ENCODE results near the gene RTP5. TPM values are rescaled to one million over a fixed set of nuclear protein-coding genes. Genes with fewer than 3 reads are reported as not detected.
A peak's percentile ranks its signal among the peaks of the same experiment; 100 is the strongest.

Gene RTP5
- total RNA-seq, 1 donor from 2014 or later, result not detected

GRCh38 chr2:241901500-241902351 is 32.2 kb downstream of the RTP5 start:
- no peak overlapping the region for H3K27ac Mint-ChIP-seq (ENCODE audit: unreplicated experiment)
- H3K36me3 ChIP-seq (ENCODE audit: insufficient read depth, low read length), result no peaks in the 10 kb centered on the region
- H2AFZ ChIP-seq (ENCODE audit: low read depth, low read length), result no peak overlapping the region
- H4K20me1 ChIP-seq (ENCODE audit: insufficient read depth, low read length), result no peaks in the 10 kb centered on the region
- no peak overlapping the region for H3K4me3 ChIP-seq (ENCODE audit: insufficient read depth, low read depth, low read length)
- TF ChIP-seq EZH2 (IDR thresholded peaks at IDR 0.05; ENCODE audit: insufficient read depth, low read length), result peak; percentile 79
- TF ChIP-seq CTCF (IDR thresholded peaks at IDR 0.05; ENCODE audit: insufficient read depth, low read depth, low read length), result no peak
- H3K79me2 ChIP-seq (ENCODE audit: insufficient read depth, low read length), result no peaks in the 10 kb centered on the region
- H3K4me2 ChIP-seq (ENCODE audit: low read length), result peak overlapping the region; percentile 68
- H3K9me3 Mint-ChIP-seq (ENCODE audit: unreplicated experiment), result no peaks in the 10 kb centered on the region
- H3K4me3 Mint-ChIP-seq (ENCODE audit: unreplicated experiment), result peak overlapping the region; percentile 68
- peaks cover 8% of the 10 kb centered on the region for H3K4me1 Mint-ChIP-seq (ENCODE audit: low read depth, unreplicated experiment)
- H3K4me1 ChIP-seq (ENCODE audit: insufficient read depth, low read length), result peaks cover 3% of the 10 kb centered on the region
- H3K27me3 Mint-ChIP-seq (ENCODE audit: low read depth, unreplicated experiment), result peaks cover 18% of the 10 kb centered on the region
- H3K27me3 ChIP-seq (ENCODE audit: insufficient read depth, low read length), result peaks cover 7% of the 10 kb centered on the region
- H3K27ac ChIP-seq (ENCODE audit: low read depth, low read length), result no peak overlapping the region
- FAIRE-seq (no peak), DNase-seq (ENCODE audit: low read depth) (no peak)
- H3K36me3 Mint-ChIP-seq (ENCODE audit: low read depth, unreplicated experiment), result peaks cover 3% of the 10 kb centered on the region
- H3K9ac ChIP-seq (ENCODE audit: low read length), result no peak overlapping the region
- no peaks in the 10 kb centered on the region for H3K9me3 ChIP-seq (ENCODE audit: insufficient read depth, low read depth, low read length)

DNA sequence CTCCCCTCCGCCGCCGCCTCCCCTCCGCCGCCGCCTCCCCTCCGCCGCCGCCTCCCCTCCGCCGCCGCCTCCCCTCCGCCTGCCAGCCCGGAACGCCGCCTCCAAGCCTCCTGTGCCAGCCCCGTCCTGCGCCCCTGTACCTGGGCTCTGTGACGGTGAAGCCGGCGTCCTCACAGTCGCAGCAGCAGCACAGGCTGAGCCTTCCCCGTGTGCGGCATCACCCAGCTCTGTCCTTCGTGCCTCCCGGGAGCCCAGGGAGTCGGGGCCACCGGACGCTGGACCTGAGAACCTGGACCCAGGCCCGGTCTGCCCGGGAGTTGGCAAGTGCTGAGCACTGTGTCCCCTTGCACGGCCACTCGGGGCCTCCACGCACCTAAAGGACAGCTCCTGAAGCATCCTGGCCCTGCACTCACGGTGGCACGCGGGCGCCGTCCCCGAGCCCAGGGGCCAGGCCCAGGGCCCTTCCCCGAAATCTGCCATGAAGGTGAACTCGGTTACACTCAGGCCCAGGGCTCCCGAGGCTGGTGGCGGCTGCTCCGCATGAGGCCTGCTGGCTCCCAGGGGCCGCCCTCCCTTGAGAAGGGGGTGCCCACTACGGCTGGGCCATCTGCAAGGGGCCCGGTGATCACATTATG is 32.9 kb downstream of the RTP5 start:
- H3K27me3 ChIP-seq (ENCODE audit: insufficient read depth, low read length), result peaks cover 7% of the 10 kb centered on the region
- DNase-seq (ENCODE audit: low read depth), result no peak
- no peaks in the 10 kb centered on the region for H3K36me3 ChIP-seq (ENCODE audit: insufficient read depth, low read length)
- H3K9me3 ChIP-seq (ENCODE audit: insufficient read depth, low read depth, low read length), result no peaks in the 10 kb centered on the region
- H3K27ac ChIP-seq (ENCODE audit: low read depth, low read length), result no peak overlapping the region
- no peak overlapping the region for H3K4me3 ChIP-seq (ENCODE audit: insufficient read depth, low read depth, low read length)
- Mint-ChIP-seq H3K4me1 (ENCODE audit: low read depth, unreplicated experiment) (peaks cover 8% of the 10 kb centered on the region), H3K36me3 (ENCODE audit: low read depth, unreplicated experiment) (peaks cover 3% of the 10 kb centered on the region), H3K4me3 (ENCODE audit: unreplicated experiment) (no peak overlapping the region), H3K27me3 (ENCODE audit: low read depth, unreplicated experiment) (peaks cover 25% of the 10 kb centered on the region), H3K27ac (ENCODE audit: unreplicated experiment) (no peak overlapping the region), H3K9me3 (ENCODE audit: unreplicated experiment) (no peaks in the 10 kb centered on the region)
- no peaks in the 10 kb centered on the region for H4K20me1 ChIP-seq (ENCODE audit: insufficient read depth, low read length)
- peaks cover 3% of the 10 kb centered on the region for H3K4me1 ChIP-seq (ENCODE audit: insufficient read depth, low read length)
- no peak overlapping the region for H2AFZ ChIP-seq (ENCODE audit: low read depth, low read length)
- no peak for FAIRE-seq
- no peak for TF ChIP-seq CTCF (IDR thresholded peaks at IDR 0.05; ENCODE audit: insufficient read depth, low read depth, low read length)
- TF ChIP-seq EZH2 (IDR thresholded peaks at IDR 0.05; ENCODE audit: insufficient read depth, low read length), result peak; percentile 63
- no peaks in the 10 kb centered on the region for H3K79me2 ChIP-seq (ENCODE audit: insufficient read depth, low read length)
- H3K9ac ChIP-seq (ENCODE audit: low read length), result no peak overlapping the region
- H3K4me2 ChIP-seq (ENCODE audit: low read length), result no peak overlapping the region
